ENCODE data around the gene DPP7.

DPP7 gene

GRCh38 chr9:137114613-137115393 lies at the start of gene DPP7:
DPP7 (minus strand) TSS chr9:137114733; CDS start chr9:137114713, 20 bp downstream.
- H3K27ac ChIP-seq (ENCODE audit: low read depth, low read length): no peak within 1 kb of the TSS
- H3K9ac ChIP-seq (ENCODE audit: low read depth, low read length): no peak within 1 kb of the TSS
- H3K4me3 ChIP-seq (ENCODE audit: low read depth, low read length): peak within 1 kb of the TSS; percentile 47; the same call in 1 of the 2 replicates
- H3K36me3 ChIP-seq (ENCODE audit: control insufficient read depth, insufficient read depth, low read length): 0 out of 2 replicates have a peak, but pooled peaks cover 4% of the 10 kb centered on the region
- H3K4me1 ChIP-seq (ENCODE audit: control insufficient read depth, insufficient read depth, low read length): no peaks in the 10 kb centered on the region
- H3K9me3 ChIP-seq (ENCODE audit: control insufficient read depth, insufficient read depth, low read length): no peaks in the 10 kb centered on the region
- H3K27me3 ChIP-seq (ENCODE audit: control insufficient read depth, insufficient read depth, low read length): peaks cover 29% of the 10 kb centered on the region

DNA sequence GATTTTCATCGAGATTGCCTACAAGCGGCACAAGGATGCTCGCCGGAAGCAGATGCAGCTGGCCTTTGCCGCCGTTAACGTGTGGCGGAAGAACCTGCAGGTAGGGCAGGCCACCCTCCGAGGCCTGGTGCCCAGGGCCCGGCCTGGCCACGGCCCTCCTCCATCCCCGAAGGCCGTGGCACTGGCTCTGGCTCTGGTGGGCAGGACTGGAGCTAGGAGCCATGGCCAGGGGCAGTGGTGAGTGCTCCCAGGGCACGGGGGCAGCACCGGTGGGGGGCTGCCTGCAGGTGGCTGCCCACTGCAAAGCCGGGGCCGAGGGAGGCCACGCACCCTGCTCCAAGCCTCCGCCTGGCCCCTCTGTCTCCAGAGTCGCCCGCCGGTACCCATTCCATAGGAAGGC lies 49.3 kb upstream of the DPP7 start:
- H3K27me3 ChIP-seq (ENCODE audit: control insufficient read depth, insufficient read depth, low read length): peaks cover 98% of the 10 kb centered on the region
- no peak overlapping the region for H3K27ac ChIP-seq (ENCODE audit: low read depth, low read length)

DNA sequence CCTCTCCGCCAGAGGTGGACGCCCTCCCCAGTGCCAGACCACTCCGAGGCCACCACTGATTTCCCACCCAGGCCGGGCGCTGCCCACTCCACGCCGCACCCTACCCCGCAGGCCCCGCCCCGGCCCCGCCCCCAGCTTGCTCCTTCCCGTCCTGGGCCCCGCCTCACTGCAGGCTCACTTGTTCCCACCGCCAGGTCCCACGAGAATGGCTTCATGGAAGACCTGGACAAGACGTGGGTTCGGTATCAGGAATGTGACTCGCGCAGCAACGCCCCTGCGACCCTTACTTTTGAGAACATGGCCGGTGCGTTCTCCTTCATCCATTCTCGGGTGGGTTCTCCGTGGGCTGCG lies 48.8 kb upstream of the DPP7 start:
- Histone ChIP-seq H3K9ac (ENCODE audit: low read depth, low read length) (no peak overlapping the region), H3K4me1 (ENCODE audit: control insufficient read depth, insufficient read depth, low read length) (no peaks in the 10 kb centered on the region), H3K36me3 (ENCODE audit: control insufficient read depth, insufficient read depth, low read length) (no peaks in the 10 kb centered on the region), H3K9me3 (ENCODE audit: control insufficient read depth, insufficient read depth, low read length) (no peaks in the 10 kb centered on the region), H3K27ac (ENCODE audit: low read depth, low read length) (no peak overlapping the region), H3K4me3 (ENCODE audit: low read depth, low read length) (peak overlapping the region; percentile 37; the same call in 1 of the 2 replicates), H3K27me3 (ENCODE audit: control insufficient read depth, insufficient read depth, low read length) (peaks cover 97% of the 10 kb centered on the region)

More for the DNA sequence above, 49.3 kb upstream of the DPP7 start:
- H3K4me3 ChIP-seq (ENCODE audit: low read depth, low read length): no peak overlapping the region; the same call in 1 of the 2 replicates
- H3K4me1 ChIP-seq (ENCODE audit: control insufficient read depth, insufficient read depth, low read length): no peaks in the 10 kb centered on the region
- H3K9me3 ChIP-seq (ENCODE audit: control insufficient read depth, insufficient read depth, low read length): no peaks in the 10 kb centered on the region
- no peak overlapping the region for H3K9ac ChIP-seq (ENCODE audit: low read depth, low read length)
- H3K36me3 ChIP-seq (ENCODE audit: control insufficient read depth, insufficient read depth, low read length): no peaks in the 10 kb centered on the region

- H3K27ac ChIP-seq (ENCODE audit: low read depth, low read length): no peak overlapping the region
- peaks cover 97% of the 10 kb centered on the region for H3K27me3 ChIP-seq (ENCODE audit: control insufficient read depth, insufficient read depth, low read length)
- no peaks in the 10 kb centered on the region for H3K4me1 ChIP-seq (ENCODE audit: control insufficient read depth, insufficient read depth, low read length)
- no peaks in the 10 kb centered on the region for H3K36me3 ChIP-seq (ENCODE audit: control insufficient read depth, insufficient read depth, low read length)
- H3K9ac ChIP-seq (ENCODE audit: low read depth, low read length): no peak overlapping the region
- no peaks in the 10 kb centered on the region for H3K9me3 ChIP-seq (ENCODE audit: control insufficient read depth, insufficient read depth, low read length)
- peak overlapping the region; percentile 37 for H3K4me3 ChIP-seq (ENCODE audit: low read depth, low read length)
These were observed 48.2 kb upstream of the DPP7 start for GRCh38 chr9:137162505-137163364.

- H3K9ac ChIP-seq (ENCODE audit: low read depth, low read length): no peak overlapping the region
- H3K4me3 ChIP-seq (ENCODE audit: low read depth, low read length): peak overlapping the region; percentile 37
- peaks cover 95% of the 10 kb centered on the region for H3K27me3 ChIP-seq (ENCODE audit: control insufficient read depth, insufficient read depth, low read length)
- H3K36me3 ChIP-seq (ENCODE audit: control insufficient read depth, insufficient read depth, low read length): no peaks in the 10 kb centered on the region
- no peaks in the 10 kb centered on the region for H3K9me3 ChIP-seq (ENCODE audit: control insufficient read depth, insufficient read depth, low read length)
- H3K27ac ChIP-seq (ENCODE audit: low read depth, low read length): no peak overlapping the region
- H3K4me1 ChIP-seq (ENCODE audit: control insufficient read depth, insufficient read depth, low read length): no peaks in the 10 kb centered on the region
These were observed 47.3 kb upstream of the DPP7 start for GRCh38 chr9:137161558-137162486.

DNA sequence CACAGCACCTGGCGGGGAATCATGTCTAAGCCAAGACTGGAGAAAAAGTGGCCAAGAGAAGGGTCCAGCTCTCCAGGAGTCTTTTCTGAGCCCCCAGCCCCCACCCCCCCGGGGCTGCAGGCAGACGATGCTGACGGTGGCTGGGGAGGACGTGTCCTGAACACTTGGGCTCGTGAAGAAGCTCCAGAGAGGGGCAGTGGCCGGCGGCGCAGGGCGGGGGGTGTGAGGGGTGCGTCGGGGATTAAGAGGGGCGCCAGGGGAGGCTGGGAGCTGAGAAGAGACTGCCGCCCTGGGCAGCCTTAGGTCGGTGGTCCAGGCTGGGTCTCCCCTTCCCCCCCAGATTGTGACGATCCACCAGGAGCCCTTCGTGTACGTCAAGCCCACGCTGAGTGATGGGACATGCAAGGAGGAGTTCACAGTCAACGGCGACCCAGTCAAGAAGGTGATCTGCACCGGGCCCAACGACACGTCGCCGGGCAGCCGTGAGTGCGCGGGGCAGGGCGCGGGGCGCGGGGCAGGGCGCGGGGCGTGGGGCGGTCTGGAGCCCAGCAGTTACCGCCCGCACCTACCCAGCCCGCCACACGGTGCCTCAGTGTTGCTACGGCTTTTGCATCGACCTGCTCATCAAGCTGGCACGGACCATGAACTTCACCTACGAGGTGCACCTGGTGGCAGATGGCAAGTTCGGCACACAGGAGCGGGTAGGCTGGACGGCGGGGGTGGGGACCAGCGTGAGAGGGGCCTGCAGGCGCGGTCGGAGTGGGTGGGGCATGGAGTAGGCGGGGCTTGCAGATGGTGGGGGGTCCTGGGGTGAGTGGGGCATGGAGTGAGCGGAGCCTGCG lies 46.4 kb upstream of the DPP7 start:
- Histone ChIP-seq H3K27me3 (ENCODE audit: control insufficient read depth, insufficient read depth, low read length) (peaks cover 95% of the 10 kb centered on the region), H3K4me3 (ENCODE audit: low read depth, low read length) (no peak overlapping the region), H3K36me3 (ENCODE audit: control insufficient read depth, insufficient read depth, low read length) (no peaks in the 10 kb centered on the region), H3K9ac (ENCODE audit: low read depth, low read length) (no peak overlapping the region), H3K9me3 (ENCODE audit: control insufficient read depth, insufficient read depth, low read length) (no peaks in the 10 kb centered on the region), H3K27ac (ENCODE audit: low read depth, low read length) (no peak overlapping the region), H3K4me1 (ENCODE audit: control insufficient read depth, insufficient read depth, low read length) (no peaks in the 10 kb centered on the region)

GRCh38 chr9:137160054-137160425 lies 45.5 kb upstream of the DPP7 start:
- no peaks in the 10 kb centered on the region for H3K9me3 ChIP-seq (ENCODE audit: control insufficient read depth, insufficient read depth, low read length)
- no peaks in the 10 kb centered on the region for H3K36me3 ChIP-seq (ENCODE audit: control insufficient read depth, insufficient read depth, low read length)
- H3K27me3 ChIP-seq (ENCODE audit: control insufficient read depth, insufficient read depth, low read length): peaks cover 96% of the 10 kb centered on the region
- H3K27ac ChIP-seq (ENCODE audit: low read depth, low read length): no peak overlapping the region
- H3K4me3 ChIP-seq (ENCODE audit: low read depth, low read length): no peak overlapping the region
- no peak overlapping the region for H3K9ac ChIP-seq (ENCODE audit: low read depth, low read length)
- H3K4me1 ChIP-seq (ENCODE audit: control insufficient read depth, insufficient read depth, low read length): no peaks in the 10 kb centered on the region

GRCh38 chr9:137159105-137160053 lies 44.8 kb upstream of the DPP7 start:
- Histone ChIP-seq H3K27ac (ENCODE audit: low read depth, low read length) (no peak overlapping the region), H3K27me3 (ENCODE audit: control insufficient read depth, insufficient read depth, low read length) (peaks cover 94% of the 10 kb centered on the region), H3K4me1 (ENCODE audit: control insufficient read depth, insufficient read depth, low read length) (no peaks in the 10 kb centered on the region), H3K36me3 (ENCODE audit: control insufficient read depth, insufficient read depth, low read length) (no peaks in the 10 kb centered on the region), H3K9me3 (ENCODE audit: control insufficient read depth, insufficient read depth, low read length) (no peaks in the 10 kb centered on the region), H3K9ac (ENCODE audit: low read depth, low read length) (no peak overlapping the region), H3K4me3 (ENCODE audit: low read depth, low read length) (no peak overlapping the region)

- Histone ChIP-seq H3K4me3 (ENCODE audit: low read depth, low read length) (no peak overlapping the region), H3K27me3 (ENCODE audit: control insufficient read depth, insufficient read depth, low read length) (peaks cover 87% of the 10 kb centered on the region), H3K9ac (ENCODE audit: low read depth, low read length) (no peak overlapping the region), H3K27ac (ENCODE audit: low read depth, low read length) (no peak overlapping the region), H3K4me1 (ENCODE audit: control insufficient read depth, insufficient read depth, low read length) (no peaks in the 10 kb centered on the region), H3K9me3 (ENCODE audit: control insufficient read depth, insufficient read depth, low read length) (no peaks in the 10 kb centered on the region), H3K36me3 (ENCODE audit: control insufficient read depth, insufficient read depth, low read length) (no peaks in the 10 kb centered on the region)
These were observed 44.1 kb upstream of the DPP7 start for GRCh38 chr9:137158625-137159024.

Measured in HUES48 (cell line).